ENCODE results near the gene RGPD4. TPM values are rescaled to one million over a fixed set of nuclear protein-coding genes. Genes with fewer than 3 reads are reported as not detected.

The RGPD4 gene
- total and polyA plus RNA-seq, 10 of the 15 experiments (the other 5 are each of a cell fraction or from before 2014, with no cell fraction given), result 0.05 TPM; not detected in 9

- in situ Hi-C loops (cut with MboI), result no loop called here
- intact Hi-C loops (cut with micrococcal nuclease; ENCODE audit: unreplicated experiment), result no loop called here
- Histone ChIP-seq H3K79me2 (ENCODE audit: control insufficient read depth, insufficient read depth, low read length) (no peaks in the 10 kb centered on the region), H3K36me3 (ENCODE audit: control insufficient read depth in 2 of 2, insufficient read depth in 2 of 2, low read length in 1 of 2) (no peaks in the 10 kb centered on the region), H3K4me1 (ENCODE audit: control insufficient read depth, insufficient read depth, low read length) (no peaks in the 10 kb centered on the region), H4K20me1 (ENCODE audit: control insufficient read depth, insufficient read depth) (no peaks in the 10 kb centered on the region), H3K27me3 (replicated peaks in 1 of 2; ENCODE audit: control insufficient read depth in 2 of 2, insufficient read depth in 2 of 2, low read length in 1 of 2) (no peaks in the 10 kb centered on the region), H2AFZ (ENCODE audit: control insufficient read depth, low read depth, low read length) (no peak overlapping the region), H3K9ac (ENCODE audit: control insufficient read depth, insufficient read depth, low read length) (no peak overlapping the region), H3K9me3 (replicated peaks; ENCODE audit: control insufficient read depth, insufficient read depth, low read length) (no peaks in the 10 kb centered on the region), H3K4me2 (ENCODE audit: control insufficient read depth, insufficient read depth) (no peak overlapping the region), H3K27ac (ENCODE audit: control insufficient read depth, insufficient read depth) (no peak overlapping the region), H3K4me3 (no peak overlapping the region)
- DNase-seq (ENCODE audit: low read depth, low spot score), result no peak
- 20% methylated on average over 7 of the region's 7 CpGs for WGBS (ENCODE audit: insufficient coverage, insufficient replicate concordance, low lambda C conversion rate, missing lambda C conversion rate)
- ChIA-PET SMC1A (ENCODE audit: uncharacterized antibody, unreplicated experiment) (no interaction called here), POLR2A (no interaction called here), CTCF (no interaction called here), RAD21 (ENCODE audit: unreplicated experiment) (no interaction called here)
- FAIRE-seq, result no peak
- TF ChIP-seq, protein P1, sequence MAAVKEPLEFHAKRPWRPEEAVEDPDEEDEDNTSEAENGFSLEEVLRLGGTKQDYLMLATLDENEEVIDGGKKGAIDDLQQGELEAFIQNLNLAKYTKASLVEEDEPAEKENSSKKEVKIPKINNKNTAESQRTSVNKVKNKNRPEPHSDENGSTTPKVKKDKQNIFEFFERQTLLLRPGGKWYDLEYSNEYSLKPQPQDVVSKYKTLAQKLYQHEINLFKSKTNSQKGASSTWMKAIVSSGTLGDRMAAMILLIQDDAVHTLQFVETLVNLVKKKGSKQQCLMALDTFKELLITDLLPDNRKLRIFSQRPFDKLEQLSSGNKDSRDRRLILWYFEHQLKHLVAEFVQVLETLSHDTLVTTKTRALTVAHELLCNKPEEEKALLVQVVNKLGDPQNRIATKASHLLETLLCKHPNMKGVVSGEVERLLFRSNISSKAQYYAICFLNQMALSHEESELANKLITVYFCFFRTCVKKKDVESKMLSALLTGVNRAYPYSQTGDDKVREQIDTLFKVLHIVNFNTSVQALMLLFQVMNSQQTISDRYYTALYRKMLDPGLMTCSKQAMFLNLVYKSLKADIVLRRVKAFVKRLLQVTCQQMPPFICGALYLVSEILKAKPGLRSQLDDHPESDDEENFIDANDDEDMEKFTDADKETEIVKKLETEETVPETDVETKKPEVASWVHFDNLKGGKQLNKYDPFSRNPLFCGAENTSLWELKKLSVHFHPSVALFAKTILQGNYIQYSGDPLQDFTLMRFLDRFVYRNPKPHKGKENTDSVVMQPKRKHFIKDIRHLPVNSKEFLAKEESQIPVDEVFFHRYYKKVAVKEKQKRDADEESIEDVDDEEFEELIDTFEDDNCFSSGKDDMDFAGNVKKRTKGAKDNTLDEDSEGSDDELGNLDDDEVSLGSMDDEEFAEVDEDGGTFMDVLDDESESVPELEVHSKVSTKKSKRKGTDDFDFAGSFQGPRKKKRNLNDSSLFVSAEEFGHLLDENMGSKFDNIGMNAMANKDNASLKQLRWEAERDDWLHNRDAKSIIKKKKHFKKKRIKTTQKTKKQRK (IDR thresholded peaks at IDR 0.05; ENCODE audit: low read depth, low read length), result no peak
- TF ChIP-seq MYB (IDR thresholded peaks at IDR 0.05; ENCODE audit: borderline replicate concordance, low read depth, low read length) (no peak), ZBTB11 (CRISPR knock-in tag; IDR thresholded peaks at IDR 0.05) (no peak), MAX (IDR thresholded peaks at IDR 0.05; ENCODE audit: low read depth, low read length) (no peak)
- TF ChIP-seq, protein P2, sequence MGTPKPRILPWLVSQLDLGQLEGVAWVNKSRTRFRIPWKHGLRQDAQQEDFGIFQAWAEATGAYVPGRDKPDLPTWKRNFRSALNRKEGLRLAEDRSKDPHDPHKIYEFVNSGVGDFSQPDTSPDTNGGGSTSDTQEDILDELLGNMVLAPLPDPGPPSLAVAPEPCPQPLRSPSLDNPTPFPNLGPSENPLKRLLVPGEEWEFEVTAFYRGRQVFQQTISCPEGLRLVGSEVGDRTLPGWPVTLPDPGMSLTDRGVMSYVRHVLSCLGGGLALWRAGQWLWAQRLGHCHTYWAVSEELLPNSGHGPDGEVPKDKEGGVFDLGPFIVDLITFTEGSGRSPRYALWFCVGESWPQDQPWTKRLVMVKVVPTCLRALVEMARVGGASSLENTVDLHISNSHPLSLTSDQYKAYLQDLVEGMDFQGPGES (IDR thresholded peaks at IDR 0.05), result no peak
- no peak for ATAC-seq
- no TSS peak for BruUV-seq (replicated peaks)
Measured at GRCh38 chr2:107808959-107809358, 17.7 kb upstream of the RGPD4 start.

All from GM12878 (cell line).